GM23338 (cell line): ENCODE results near the gene GPR31.

Experiments used
- CREB1 ChIP-seq: fragments of 250-450 bp; sonication (Bioruptor Pico); IDR thresholded peaks from 2 replicates; pipeline ENCODE4 v1.5.0; 2020; ENCODE audit warnings: low read depth, mild to moderate bottlenecking, moderate library complexity
- EZH2 ChIP-seq: fragments of 200-600 bp; sonication (generic); IDR thresholded peaks from one replicate; pipeline ENCODE4 v1.8.0; 2017; ENCODE audit warnings: antibody characterized with exemption, mild to moderate bottlenecking, low read depth; ENCODE audit not compliant: unreplicated experiment
- EZH2phosphoT487 ChIP-seq: fragments of 200-600 bp; sonication (generic); IDR thresholded peaks from one replicate; pipeline ENCODE4 v1.8.1; 2018; ENCODE audit warnings: antibody characterized with exemption; ENCODE audit not compliant: unreplicated experiment
- POLR2AphosphoS5 ChIP-seq: IDR thresholded peaks from 2 replicates; pipeline ENCODE4 v1.6.1; 2016; ENCODE audit warnings: antibody characterized with exemption, low read depth
- ZNF114 ChIP-seq: fragments of 250-450 bp; sonication (Bioruptor Pico); IDR thresholded peaks from 2 replicates; pipeline ENCODE4 v1.5.0; 2020; ENCODE audit warnings: mild to moderate bottlenecking, moderate library complexity
- ZNF331 ChIP-seq: fragments of 250-450 bp; sonication (Bioruptor Pico); IDR thresholded peaks from 2 replicates; pipeline ENCODE4 v1.5.0; 2020; ENCODE audit warnings: low read depth, mild to moderate bottlenecking, moderate library complexity
- TF ChIP-seq, protein P1 (sequence below): fragments of 250-450 bp; sonication (Bioruptor Pico); IDR thresholded peaks from 2 replicates; pipeline ENCODE4 v1.5.0; 2020; ENCODE audit warnings: mild to moderate bottlenecking, moderate library complexity
- TF ChIP-seq, protein P2 (sequence below), 2 experiments: fragments of 200-600 bp in 1 of 2; sonication (generic) in 1 of 2; conservative IDR thresholded peaks; 2 replicates each; pipeline versions ENCODE4 v1.5.1 to v1.6.1; 2016 to 2017; ENCODE audit warnings: antibody characterized with exemption in 2 of 2, low read depth in 2 of 2, mild to moderate bottlenecking in 2 of 2, moderate library complexity in 1 of 2
- TF ChIP-seq, protein P3 (sequence below): IDR thresholded peaks from one replicate; pipeline ENCODE4 v1.6.1; 2018; ENCODE audit warnings: antibody characterized with exemption; ENCODE audit not compliant: unreplicated experiment

DNA sequence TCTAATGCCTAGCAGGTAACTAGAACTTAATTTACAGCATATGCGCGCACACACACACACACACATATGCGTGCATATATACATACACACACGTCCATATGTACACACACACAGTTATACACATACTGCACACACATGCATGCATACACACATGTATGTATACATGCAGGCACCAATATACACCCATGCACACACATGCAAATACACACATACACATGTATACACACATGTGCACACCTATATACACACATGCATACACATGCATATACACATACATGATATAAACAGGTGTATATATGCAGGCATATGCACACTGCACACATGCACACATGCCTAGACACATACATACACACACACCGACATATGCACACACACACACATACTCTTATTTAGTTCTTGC is 33.0 kb downstream of the GPR31 start:
- TF ChIP-seq, protein P1, sequence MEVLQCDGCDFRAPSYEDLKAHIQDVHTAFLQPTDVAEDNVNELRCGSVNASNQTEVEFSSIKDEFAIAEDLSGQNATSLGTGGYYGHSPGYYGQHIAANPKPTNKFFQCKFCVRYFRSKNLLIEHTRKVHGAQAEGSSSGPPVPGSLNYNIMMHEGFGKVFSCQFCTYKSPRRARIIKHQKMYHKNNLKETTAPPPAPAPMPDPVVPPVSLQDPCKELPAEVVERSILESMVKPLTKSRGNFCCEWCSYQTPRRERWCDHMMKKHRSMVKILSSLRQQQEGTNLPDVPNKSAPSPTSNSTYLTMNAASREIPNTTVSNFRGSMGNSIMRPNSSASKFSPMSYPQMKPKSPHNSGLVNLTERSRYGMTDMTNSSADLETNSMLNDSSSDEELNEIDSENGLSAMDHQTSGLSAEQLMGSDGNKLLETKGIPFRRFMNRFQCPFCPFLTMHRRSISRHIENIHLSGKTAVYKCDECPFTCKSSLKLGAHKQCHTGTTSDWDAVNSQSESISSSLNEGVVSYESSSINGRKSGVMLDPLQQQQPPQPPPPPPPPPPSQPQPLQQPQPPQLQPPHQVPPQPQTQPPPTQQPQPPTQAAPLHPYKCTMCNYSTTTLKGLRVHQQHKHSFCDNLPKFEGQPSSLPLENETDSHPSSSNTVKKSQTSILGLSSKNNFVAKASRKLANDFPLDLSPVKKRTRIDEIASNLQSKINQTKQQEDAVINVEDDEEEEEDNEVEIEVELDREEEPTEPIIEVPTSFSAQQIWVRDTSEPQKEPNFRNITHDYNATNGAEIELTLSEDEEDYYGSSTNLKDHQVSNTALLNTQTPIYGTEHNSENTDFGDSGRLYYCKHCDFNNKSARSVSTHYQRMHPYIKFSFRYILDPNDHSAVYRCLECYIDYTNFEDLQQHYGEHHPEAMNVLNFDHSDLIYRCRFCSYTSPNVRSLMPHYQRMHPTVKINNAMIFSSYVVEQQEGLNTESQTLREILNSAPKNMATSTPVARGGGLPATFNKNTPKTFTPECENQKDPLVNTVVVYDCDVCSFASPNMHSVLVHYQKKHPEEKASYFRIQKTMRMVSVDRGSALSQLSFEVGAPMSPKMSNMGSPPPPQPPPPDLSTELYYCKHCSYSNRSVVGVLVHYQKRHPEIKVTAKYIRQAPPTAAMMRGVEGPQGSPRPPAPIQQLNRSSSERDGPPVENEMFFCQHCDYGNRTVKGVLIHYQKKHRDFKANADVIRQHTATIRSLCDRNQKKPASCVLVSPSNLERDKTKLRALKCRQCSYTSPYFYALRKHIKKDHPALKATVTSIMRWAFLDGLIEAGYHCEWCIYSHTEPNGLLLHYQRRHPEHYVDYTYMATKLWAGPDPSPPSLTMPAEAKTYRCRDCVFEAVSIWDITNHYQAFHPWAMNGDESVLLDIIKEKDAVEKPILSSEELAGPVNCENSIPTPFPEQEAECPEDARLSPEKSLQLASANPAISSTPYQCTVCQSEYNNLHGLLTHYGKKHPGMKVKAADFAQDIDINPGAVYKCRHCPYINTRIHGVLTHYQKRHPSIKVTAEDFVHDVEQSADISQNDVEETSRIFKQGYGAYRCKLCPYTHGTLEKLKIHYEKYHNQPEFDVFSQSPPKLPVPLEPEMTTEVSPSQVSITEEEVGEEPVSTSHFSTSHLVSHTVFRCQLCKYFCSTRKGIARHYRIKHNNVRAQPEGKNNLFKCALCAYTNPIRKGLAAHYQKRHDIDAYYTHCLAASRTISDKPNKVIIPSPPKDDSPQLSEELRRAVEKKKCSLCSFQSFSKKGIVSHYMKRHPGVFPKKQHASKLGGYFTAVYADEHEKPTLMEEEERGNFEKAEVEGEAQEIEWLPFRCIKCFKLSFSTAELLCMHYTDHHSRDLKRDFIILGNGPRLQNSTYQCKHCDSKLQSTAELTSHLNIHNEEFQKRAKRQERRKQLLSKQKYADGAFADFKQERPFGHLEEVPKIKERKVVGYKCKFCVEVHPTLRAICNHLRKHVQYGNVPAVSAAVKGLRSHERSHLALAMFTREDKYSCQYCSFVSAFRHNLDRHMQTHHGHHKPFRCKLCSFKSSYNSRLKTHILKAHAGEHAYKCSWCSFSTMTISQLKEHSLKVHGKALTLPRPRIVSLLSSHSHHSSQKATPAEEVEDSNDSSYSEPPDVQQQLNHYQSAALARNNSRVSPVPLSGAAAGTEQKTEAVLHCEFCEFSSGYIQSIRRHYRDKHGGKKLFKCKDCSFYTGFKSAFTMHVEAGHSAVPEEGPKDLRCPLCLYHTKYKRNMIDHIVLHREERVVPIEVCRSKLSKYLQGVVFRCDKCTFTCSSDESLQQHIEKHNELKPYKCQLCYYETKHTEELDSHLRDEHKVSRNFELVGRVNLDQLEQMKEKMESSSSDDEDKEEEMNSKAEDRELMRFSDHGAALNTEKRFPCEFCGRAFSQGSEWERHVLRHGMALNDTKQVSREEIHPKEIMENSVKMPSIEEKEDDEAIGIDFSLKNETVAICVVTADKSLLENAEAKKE (CRISPR knock-in tag), result no peak
- TF ChIP-seq EZH2, result no peak
- no peak for TF ChIP-seq CREB1 (CRISPR knock-in tag)
- TF ChIP-seq, protein P2, sequence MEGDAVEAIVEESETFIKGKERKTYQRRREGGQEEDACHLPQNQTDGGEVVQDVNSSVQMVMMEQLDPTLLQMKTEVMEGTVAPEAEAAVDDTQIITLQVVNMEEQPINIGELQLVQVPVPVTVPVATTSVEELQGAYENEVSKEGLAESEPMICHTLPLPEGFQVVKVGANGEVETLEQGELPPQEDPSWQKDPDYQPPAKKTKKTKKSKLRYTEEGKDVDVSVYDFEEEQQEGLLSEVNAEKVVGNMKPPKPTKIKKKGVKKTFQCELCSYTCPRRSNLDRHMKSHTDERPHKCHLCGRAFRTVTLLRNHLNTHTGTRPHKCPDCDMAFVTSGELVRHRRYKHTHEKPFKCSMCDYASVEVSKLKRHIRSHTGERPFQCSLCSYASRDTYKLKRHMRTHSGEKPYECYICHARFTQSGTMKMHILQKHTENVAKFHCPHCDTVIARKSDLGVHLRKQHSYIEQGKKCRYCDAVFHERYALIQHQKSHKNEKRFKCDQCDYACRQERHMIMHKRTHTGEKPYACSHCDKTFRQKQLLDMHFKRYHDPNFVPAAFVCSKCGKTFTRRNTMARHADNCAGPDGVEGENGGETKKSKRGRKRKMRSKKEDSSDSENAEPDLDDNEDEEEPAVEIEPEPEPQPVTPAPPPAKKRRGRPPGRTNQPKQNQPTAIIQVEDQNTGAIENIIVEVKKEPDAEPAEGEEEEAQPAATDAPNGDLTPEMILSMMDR (conservative IDR thresholded peaks at IDR 0.05; ENCODE audit: low read depth in 2 of 2), result no peak
- TF ChIP-seq POLR2AphosphoS5, result no peak
- TF ChIP-seq, protein P3, sequence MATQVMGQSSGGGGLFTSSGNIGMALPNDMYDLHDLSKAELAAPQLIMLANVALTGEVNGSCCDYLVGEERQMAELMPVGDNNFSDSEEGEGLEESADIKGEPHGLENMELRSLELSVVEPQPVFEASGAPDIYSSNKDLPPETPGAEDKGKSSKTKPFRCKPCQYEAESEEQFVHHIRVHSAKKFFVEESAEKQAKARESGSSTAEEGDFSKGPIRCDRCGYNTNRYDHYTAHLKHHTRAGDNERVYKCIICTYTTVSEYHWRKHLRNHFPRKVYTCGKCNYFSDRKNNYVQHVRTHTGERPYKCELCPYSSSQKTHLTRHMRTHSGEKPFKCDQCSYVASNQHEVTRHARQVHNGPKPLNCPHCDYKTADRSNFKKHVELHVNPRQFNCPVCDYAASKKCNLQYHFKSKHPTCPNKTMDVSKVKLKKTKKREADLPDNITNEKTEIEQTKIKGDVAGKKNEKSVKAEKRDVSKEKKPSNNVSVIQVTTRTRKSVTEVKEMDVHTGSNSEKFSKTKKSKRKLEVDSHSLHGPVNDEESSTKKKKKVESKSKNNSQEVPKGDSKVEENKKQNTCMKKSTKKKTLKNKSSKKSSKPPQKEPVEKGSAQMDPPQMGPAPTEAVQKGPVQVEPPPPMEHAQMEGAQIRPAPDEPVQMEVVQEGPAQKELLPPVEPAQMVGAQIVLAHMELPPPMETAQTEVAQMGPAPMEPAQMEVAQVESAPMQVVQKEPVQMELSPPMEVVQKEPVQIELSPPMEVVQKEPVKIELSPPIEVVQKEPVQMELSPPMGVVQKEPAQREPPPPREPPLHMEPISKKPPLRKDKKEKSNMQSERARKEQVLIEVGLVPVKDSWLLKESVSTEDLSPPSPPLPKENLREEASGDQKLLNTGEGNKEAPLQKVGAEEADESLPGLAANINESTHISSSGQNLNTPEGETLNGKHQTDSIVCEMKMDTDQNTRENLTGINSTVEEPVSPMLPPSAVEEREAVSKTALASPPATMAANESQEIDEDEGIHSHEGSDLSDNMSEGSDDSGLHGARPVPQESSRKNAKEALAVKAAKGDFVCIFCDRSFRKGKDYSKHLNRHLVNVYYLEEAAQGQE, result no peak
- TF ChIP-seq ZNF331 (CRISPR knock-in tag), result no peak
- TF ChIP-seq ZNF114, result no peak
- TF ChIP-seq EZH2phosphoT487, result no peak
